ENCODE measurements around the gene PTPRT. TPM values are rescaled to one million over a fixed set of nuclear protein-coding genes. Genes with fewer than 3 reads are reported as not detected.

Gene PTPRT
- total RNA-seq, 2 donors from 2014 or later = 0.11 to 0.35 TPM

DNA sequence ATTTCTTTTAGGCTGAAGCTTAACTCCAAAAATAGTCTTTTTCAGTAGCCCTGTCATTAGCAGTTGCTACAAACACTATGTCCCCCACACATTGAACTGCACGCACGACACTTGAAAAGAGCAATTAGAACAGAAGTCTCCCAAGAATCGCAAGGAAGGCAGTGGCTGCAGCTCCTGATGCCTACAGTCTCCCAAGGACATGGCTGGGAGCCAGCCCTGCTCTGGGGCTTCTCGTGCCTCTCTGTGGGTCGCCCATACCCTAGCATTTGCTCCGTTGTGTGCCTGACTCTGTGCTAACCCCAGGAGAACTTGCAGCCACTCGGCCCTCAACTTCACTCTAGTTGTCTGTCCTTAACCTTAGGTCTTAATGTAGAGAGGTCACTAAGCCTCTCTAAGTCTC is 454.2 kb downstream of the PTPRT start:
- TF ChIP-seq, protein P1, sequence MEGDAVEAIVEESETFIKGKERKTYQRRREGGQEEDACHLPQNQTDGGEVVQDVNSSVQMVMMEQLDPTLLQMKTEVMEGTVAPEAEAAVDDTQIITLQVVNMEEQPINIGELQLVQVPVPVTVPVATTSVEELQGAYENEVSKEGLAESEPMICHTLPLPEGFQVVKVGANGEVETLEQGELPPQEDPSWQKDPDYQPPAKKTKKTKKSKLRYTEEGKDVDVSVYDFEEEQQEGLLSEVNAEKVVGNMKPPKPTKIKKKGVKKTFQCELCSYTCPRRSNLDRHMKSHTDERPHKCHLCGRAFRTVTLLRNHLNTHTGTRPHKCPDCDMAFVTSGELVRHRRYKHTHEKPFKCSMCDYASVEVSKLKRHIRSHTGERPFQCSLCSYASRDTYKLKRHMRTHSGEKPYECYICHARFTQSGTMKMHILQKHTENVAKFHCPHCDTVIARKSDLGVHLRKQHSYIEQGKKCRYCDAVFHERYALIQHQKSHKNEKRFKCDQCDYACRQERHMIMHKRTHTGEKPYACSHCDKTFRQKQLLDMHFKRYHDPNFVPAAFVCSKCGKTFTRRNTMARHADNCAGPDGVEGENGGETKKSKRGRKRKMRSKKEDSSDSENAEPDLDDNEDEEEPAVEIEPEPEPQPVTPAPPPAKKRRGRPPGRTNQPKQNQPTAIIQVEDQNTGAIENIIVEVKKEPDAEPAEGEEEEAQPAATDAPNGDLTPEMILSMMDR (IDR thresholded peaks at IDR 0.05) = no peak
- no peaks in the 10 kb centered on the region for H3K36me3 ChIP-seq
- no peak overlapping the region for H3K4me3 ChIP-seq
- H3K9me3 ChIP-seq = no peaks in the 10 kb centered on the region
- no peaks in the 10 kb centered on the region for H3K27me3 ChIP-seq
- H3K4me1 ChIP-seq = no peaks in the 10 kb centered on the region
- no peak for DNase-seq (ENCODE audit: low spot score)
- no peak overlapping the region for H3K27ac ChIP-seq

DNA sequence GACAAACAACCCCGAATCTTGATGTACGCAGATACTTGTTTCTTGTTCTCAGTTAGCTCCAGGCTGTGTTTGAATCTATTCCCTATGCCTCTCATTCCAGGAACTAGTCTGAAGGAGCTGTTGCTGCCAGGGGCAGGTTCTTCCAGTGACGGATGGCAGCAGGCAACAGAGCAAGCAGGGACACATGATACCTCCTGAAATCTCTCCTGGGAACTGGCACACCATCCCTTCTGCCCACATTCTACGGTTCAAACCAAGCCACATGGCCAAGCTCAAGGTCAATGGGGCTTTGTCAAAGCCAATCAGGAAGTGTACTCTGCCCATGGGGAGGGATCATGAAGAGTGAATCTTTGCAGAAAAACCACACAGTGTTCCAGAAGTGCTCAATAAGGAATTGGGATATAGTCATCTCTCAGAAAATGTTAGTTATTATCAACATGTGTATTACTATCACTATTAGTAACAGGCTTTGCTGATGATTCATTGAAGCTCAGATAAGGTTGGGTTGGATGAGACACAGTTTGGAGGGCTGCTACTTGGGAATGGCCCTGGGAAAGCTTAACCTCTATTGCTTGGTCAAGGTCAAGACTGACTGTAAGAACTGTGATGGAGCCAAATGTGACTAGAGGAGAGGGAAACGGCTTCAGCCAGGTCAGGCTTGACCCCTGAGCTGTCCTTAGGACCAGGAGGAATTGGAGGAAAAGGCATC is 454.9 kb downstream of the PTPRT start:
- H3K4me3 ChIP-seq = no peak overlapping the region
- TF ChIP-seq, protein P1 (IDR thresholded peaks at IDR 0.05) = no peak
- no peaks in the 10 kb centered on the region for H3K36me3 ChIP-seq
- no peak for DNase-seq (ENCODE audit: low spot score)
- no peaks in the 10 kb centered on the region for H3K27me3 ChIP-seq
- H3K4me1 ChIP-seq = no peaks in the 10 kb centered on the region
- no peak overlapping the region for H3K27ac ChIP-seq
- H3K9me3 ChIP-seq = no peaks in the 10 kb centered on the region

DNA sequence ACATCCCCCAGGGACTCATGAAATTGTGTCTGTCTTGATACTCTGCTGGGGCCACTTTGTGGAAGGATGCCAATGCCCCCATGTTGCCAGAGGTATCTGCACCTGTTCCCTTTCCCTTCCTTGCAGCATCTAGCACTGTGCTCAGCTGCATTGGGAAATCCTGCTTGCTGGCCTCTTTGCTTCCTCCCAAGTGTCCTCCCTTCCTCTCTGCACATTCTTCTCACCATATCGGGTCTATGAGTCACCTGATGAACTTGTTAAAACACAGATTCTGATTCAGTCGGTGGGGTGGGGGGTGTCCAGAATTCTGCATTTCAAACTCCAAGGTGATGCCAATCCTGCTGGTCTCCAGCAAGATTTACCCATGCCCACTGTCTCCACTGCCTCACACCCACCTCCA is 467.8 kb downstream of the PTPRT start:
- TF ChIP-seq, protein P1 (IDR thresholded peaks at IDR 0.05) = no peak
- H3K36me3 ChIP-seq = no peaks in the 10 kb centered on the region
- no peaks in the 10 kb centered on the region for H3K4me1 ChIP-seq
- DNase-seq (ENCODE audit: low spot score) = no peak
- H3K27ac ChIP-seq = no peak overlapping the region
- no peaks in the 10 kb centered on the region for H3K27me3 ChIP-seq
- H3K4me3 ChIP-seq = no peak overlapping the region
- no peaks in the 10 kb centered on the region for H3K9me3 ChIP-seq

DNA sequence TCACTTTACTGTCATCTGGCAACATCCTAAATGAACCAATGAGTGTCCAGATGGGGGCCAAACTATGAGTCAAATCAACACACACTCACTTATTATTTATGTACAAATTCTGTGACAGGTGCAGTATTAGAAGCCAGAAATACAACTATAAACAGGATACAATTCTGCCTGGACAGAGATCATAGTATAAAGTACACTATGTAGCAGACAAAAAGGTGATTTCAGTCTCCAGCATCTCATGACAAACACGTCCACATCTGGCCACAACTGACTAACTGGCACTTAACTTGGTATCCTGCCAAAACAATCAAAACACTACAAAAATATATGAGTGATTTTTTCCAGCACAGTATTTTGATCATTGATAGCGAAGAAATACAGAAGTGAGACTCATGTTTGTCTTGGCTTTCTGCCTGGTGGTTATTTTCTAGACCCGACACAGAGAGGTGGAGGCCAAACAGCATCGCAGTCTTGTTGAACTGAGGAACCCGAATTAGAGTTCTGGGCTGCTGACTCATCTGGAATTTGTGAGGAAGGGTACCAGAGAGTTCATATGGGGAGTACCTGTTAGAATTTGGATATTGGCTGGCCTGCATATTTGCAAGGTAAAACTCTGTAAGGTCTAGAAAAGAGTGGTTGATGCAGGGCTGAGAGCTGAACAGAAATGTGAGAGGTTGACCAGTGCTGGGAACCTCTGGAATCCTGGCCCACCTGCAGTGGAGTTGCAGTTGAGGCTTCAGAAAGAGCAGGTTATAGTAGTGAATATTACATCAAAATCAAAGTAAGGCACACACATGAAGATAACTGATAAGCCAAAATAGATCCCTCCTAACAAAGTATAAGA is 475.2 kb downstream of the PTPRT start:
- no peaks in the 10 kb centered on the region for H3K27me3 ChIP-seq
- no peak overlapping the region for H3K4me3 ChIP-seq
- H3K27ac ChIP-seq = no peak overlapping the region
- TF ChIP-seq, protein P1 (IDR thresholded peaks at IDR 0.05) = no peak
- no peaks in the 10 kb centered on the region for H3K36me3 ChIP-seq
- H3K9me3 ChIP-seq = peaks cover 0 to 8% of the 10 kb centered on the region in 2 donors
- H3K4me1 ChIP-seq = no peaks in the 10 kb centered on the region
- no peak for DNase-seq (ENCODE audit: low spot score)

DNA sequence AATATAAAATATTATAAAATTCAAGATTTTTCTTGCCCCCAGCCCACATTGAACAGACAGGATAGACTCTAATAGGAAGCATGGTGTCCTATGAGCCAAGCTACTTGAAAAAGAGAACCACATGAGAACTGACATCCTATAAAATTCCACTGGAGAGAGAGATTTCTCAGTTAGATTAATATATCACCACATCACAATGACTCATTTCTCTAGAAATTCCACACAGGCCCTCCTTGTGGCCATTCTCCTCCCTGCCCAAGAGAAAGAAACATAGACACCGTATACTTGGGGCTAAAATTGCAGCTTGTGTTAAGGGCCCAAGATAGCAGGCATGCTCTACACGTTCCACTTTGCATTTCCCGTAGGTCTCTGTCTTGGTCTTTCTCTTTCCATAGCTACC is 481.4 kb downstream of the PTPRT start:
- no peaks in the 10 kb centered on the region for H3K36me3 ChIP-seq
- TF ChIP-seq, protein P1 (IDR thresholded peaks at IDR 0.05) = no peak

More for the DNA sequence above, 481.4 kb downstream of the PTPRT start:
- Histone ChIP-seq H3K9me3 (peaks cover 0 to 8% of the 10 kb centered on the region in 2 donors), H3K27me3 (no peaks in the 10 kb centered on the region), H3K27ac (no peak overlapping the region), H3K4me1 (no peaks in the 10 kb centered on the region), H3K4me3 (no peak overlapping the region)
- no peak for DNase-seq (ENCODE audit: low spot score)
